Measurements from ENCODE around the gene ZMIZ1. TPM values are rescaled to one million over a fixed set of nuclear protein-coding genes. Genes with fewer than 3 reads are reported as not detected.

ZMIZ1 gene
- total and polyA plus RNA-seq, 2 experiments from 2014 or later, result 9.2 to 30.9 TPM

DNA sequence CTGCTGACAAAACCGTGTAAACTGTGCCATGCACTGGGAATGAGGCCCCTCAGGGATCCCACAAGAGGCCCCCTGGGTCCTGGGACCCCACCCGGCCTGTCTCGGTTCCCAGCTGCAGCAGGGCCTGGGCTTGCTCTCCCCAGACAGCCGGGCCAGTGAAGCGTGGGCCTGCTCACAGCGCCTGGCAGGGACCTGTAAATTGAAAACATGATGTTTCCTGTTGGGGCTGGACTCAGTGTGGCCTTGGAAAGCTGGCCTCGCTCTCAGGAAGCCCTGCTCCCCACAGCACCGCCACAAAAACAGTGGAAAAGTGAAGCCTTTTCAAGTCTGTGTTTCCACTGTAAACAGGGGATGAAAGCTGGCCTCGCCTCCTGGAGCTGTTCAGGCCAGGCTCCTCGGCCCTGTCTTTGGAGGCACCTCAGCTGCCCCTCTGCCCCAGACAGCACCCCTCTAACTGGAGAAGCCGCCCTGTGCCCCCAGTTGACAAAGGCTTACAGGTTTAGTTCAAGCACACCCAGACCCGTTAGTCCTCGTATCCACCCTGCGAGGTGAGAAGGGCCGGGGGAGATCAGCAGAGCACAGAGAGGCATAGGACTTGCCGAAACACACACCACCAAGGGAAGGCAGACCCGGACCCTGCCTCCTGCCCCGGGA lies 108.3 kb downstream of the ZMIZ1 start:
- peak overlapping the region; percentile 55; the same call in 1 of the 2 replicates for H3K27ac ChIP-seq (ENCODE audit: low read depth)
- no peaks in the 10 kb centered on the region for H3F3A ChIP-seq (replicated peaks; ENCODE audit: low read depth)
- no peak for DNase-seq (ENCODE audit: low spot score)
- no peaks in the 10 kb centered on the region for H4K20me1 ChIP-seq (replicated peaks; ENCODE audit: insufficient read depth)
- Mint-ChIP-seq H3K27ac (no peak overlapping the region), H3K4me3 (no peak overlapping the region), H3K4me1 (peaks cover 33% of the 10 kb centered on the region), H3K27me3 (ENCODE audit: insufficient read depth, low read depth, poor library complexity) (peaks cover 3% of the 10 kb centered on the region), H3K9me3 (no peaks in the 10 kb centered on the region), H3K36me3 (ENCODE audit: low read depth) (no peaks in the 10 kb centered on the region)
- H3K27me3 ChIP-seq (ENCODE audit: insufficient read depth), result no peaks in the 10 kb centered on the region
- H3K9me2 ChIP-seq (ENCODE audit: insufficient read depth), result no peaks in the 10 kb centered on the region
- no peak; the same call in 2 of the 3 replicates for ATAC-seq
- peaks cover 17% of the 10 kb centered on the region for H3K4me1 ChIP-seq (ENCODE audit: insufficient read depth)
- no peak for TF ChIP-seq EZH2 (IDR thresholded peaks at IDR 0.05; ENCODE audit: low read depth, unreplicated experiment)
- TF ChIP-seq, protein P1, sequence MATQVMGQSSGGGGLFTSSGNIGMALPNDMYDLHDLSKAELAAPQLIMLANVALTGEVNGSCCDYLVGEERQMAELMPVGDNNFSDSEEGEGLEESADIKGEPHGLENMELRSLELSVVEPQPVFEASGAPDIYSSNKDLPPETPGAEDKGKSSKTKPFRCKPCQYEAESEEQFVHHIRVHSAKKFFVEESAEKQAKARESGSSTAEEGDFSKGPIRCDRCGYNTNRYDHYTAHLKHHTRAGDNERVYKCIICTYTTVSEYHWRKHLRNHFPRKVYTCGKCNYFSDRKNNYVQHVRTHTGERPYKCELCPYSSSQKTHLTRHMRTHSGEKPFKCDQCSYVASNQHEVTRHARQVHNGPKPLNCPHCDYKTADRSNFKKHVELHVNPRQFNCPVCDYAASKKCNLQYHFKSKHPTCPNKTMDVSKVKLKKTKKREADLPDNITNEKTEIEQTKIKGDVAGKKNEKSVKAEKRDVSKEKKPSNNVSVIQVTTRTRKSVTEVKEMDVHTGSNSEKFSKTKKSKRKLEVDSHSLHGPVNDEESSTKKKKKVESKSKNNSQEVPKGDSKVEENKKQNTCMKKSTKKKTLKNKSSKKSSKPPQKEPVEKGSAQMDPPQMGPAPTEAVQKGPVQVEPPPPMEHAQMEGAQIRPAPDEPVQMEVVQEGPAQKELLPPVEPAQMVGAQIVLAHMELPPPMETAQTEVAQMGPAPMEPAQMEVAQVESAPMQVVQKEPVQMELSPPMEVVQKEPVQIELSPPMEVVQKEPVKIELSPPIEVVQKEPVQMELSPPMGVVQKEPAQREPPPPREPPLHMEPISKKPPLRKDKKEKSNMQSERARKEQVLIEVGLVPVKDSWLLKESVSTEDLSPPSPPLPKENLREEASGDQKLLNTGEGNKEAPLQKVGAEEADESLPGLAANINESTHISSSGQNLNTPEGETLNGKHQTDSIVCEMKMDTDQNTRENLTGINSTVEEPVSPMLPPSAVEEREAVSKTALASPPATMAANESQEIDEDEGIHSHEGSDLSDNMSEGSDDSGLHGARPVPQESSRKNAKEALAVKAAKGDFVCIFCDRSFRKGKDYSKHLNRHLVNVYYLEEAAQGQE (IDR thresholded peaks at IDR 0.05; ENCODE audit: unreplicated experiment), result no peak
- no peak for TF ChIP-seq EZH2phosphoT487 (IDR thresholded peaks at IDR 0.05; ENCODE audit: unreplicated experiment)
- no peak for TF ChIP-seq POLR2AphosphoS5 (IDR thresholded peaks at IDR 0.05; ENCODE audit: low read depth)
- TF ChIP-seq NANOG (IDR thresholded peaks at IDR 0.05; ENCODE audit: borderline replicate concordance), result no peak
- TF ChIP-seq, protein P2, sequence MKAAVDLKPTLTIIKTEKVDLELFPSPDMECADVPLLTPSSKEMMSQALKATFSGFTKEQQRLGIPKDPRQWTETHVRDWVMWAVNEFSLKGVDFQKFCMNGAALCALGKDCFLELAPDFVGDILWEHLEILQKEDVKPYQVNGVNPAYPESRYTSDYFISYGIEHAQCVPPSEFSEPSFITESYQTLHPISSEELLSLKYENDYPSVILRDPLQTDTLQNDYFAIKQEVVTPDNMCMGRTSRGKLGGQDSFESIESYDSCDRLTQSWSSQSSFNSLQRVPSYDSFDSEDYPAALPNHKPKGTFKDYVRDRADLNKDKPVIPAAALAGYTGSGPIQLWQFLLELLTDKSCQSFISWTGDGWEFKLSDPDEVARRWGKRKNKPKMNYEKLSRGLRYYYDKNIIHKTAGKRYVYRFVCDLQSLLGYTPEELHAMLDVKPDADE (IDR thresholded peaks at IDR 0.05), result no peak
- TF ChIP-seq JUNB (IDR thresholded peaks at IDR 0.05; ENCODE audit: unreplicated experiment), result no peak
- TF ChIP-seq, protein P3, sequence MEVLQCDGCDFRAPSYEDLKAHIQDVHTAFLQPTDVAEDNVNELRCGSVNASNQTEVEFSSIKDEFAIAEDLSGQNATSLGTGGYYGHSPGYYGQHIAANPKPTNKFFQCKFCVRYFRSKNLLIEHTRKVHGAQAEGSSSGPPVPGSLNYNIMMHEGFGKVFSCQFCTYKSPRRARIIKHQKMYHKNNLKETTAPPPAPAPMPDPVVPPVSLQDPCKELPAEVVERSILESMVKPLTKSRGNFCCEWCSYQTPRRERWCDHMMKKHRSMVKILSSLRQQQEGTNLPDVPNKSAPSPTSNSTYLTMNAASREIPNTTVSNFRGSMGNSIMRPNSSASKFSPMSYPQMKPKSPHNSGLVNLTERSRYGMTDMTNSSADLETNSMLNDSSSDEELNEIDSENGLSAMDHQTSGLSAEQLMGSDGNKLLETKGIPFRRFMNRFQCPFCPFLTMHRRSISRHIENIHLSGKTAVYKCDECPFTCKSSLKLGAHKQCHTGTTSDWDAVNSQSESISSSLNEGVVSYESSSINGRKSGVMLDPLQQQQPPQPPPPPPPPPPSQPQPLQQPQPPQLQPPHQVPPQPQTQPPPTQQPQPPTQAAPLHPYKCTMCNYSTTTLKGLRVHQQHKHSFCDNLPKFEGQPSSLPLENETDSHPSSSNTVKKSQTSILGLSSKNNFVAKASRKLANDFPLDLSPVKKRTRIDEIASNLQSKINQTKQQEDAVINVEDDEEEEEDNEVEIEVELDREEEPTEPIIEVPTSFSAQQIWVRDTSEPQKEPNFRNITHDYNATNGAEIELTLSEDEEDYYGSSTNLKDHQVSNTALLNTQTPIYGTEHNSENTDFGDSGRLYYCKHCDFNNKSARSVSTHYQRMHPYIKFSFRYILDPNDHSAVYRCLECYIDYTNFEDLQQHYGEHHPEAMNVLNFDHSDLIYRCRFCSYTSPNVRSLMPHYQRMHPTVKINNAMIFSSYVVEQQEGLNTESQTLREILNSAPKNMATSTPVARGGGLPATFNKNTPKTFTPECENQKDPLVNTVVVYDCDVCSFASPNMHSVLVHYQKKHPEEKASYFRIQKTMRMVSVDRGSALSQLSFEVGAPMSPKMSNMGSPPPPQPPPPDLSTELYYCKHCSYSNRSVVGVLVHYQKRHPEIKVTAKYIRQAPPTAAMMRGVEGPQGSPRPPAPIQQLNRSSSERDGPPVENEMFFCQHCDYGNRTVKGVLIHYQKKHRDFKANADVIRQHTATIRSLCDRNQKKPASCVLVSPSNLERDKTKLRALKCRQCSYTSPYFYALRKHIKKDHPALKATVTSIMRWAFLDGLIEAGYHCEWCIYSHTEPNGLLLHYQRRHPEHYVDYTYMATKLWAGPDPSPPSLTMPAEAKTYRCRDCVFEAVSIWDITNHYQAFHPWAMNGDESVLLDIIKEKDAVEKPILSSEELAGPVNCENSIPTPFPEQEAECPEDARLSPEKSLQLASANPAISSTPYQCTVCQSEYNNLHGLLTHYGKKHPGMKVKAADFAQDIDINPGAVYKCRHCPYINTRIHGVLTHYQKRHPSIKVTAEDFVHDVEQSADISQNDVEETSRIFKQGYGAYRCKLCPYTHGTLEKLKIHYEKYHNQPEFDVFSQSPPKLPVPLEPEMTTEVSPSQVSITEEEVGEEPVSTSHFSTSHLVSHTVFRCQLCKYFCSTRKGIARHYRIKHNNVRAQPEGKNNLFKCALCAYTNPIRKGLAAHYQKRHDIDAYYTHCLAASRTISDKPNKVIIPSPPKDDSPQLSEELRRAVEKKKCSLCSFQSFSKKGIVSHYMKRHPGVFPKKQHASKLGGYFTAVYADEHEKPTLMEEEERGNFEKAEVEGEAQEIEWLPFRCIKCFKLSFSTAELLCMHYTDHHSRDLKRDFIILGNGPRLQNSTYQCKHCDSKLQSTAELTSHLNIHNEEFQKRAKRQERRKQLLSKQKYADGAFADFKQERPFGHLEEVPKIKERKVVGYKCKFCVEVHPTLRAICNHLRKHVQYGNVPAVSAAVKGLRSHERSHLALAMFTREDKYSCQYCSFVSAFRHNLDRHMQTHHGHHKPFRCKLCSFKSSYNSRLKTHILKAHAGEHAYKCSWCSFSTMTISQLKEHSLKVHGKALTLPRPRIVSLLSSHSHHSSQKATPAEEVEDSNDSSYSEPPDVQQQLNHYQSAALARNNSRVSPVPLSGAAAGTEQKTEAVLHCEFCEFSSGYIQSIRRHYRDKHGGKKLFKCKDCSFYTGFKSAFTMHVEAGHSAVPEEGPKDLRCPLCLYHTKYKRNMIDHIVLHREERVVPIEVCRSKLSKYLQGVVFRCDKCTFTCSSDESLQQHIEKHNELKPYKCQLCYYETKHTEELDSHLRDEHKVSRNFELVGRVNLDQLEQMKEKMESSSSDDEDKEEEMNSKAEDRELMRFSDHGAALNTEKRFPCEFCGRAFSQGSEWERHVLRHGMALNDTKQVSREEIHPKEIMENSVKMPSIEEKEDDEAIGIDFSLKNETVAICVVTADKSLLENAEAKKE (CRISPR knock-in tag; IDR thresholded peaks at IDR 0.05), result no peak
- no peak for TF ChIP-seq ZNF114 (CRISPR knock-in tag; IDR thresholded peaks at IDR 0.05)
- TF ChIP-seq ZNF331 (CRISPR knock-in tag; IDR thresholded peaks at IDR 0.05; ENCODE audit: low read depth), result no peak
- TF ChIP-seq, protein P4, sequence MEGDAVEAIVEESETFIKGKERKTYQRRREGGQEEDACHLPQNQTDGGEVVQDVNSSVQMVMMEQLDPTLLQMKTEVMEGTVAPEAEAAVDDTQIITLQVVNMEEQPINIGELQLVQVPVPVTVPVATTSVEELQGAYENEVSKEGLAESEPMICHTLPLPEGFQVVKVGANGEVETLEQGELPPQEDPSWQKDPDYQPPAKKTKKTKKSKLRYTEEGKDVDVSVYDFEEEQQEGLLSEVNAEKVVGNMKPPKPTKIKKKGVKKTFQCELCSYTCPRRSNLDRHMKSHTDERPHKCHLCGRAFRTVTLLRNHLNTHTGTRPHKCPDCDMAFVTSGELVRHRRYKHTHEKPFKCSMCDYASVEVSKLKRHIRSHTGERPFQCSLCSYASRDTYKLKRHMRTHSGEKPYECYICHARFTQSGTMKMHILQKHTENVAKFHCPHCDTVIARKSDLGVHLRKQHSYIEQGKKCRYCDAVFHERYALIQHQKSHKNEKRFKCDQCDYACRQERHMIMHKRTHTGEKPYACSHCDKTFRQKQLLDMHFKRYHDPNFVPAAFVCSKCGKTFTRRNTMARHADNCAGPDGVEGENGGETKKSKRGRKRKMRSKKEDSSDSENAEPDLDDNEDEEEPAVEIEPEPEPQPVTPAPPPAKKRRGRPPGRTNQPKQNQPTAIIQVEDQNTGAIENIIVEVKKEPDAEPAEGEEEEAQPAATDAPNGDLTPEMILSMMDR (conservative IDR thresholded peaks at IDR 0.05; ENCODE audit: low read depth in 2 of 2), result no peak
- TF ChIP-seq CREB1 (CRISPR knock-in tag; IDR thresholded peaks at IDR 0.05; ENCODE audit: low read depth), result no peak
- no peak for TF ChIP-seq STAT1 (IDR thresholded peaks at IDR 0.05; ENCODE audit: unreplicated experiment)
- H3K4me3 ChIP-seq, result no peak overlapping the region
- H2AFZ ChIP-seq, result no peak overlapping the region
- no peaks in the 10 kb centered on the region for H3K36me3 ChIP-seq (ENCODE audit: insufficient read depth)
- H3K4me2 ChIP-seq, result no peak overlapping the region
- H3K79me2 ChIP-seq (replicated peaks; ENCODE audit: insufficient read depth), result no peaks in the 10 kb centered on the region

All from GM23338 (cell line).